H1 (cell line): ENCODE data around the gene SLC25A4. TPM values are rescaled to one million over a fixed set of nuclear protein-coding genes. Genes with fewer than 3 reads are reported as not detected.

Experiments
- CBX5 ChIP-seq: fragments of 300-800, 300-1000 bp; sonication (generic); IDR thresholded peaks from 2 replicates; pipeline ENCODE4 v1.7.1; 2016; ENCODE audit warnings: antibody characterized with exemption, low read length, low read depth
- PHF8 ChIP-seq: fragments of 200-600 bp; sonication (generic); conservative IDR thresholded peaks from 2 replicates; pipeline ENCODE4 v1.7.1; 2012; ENCODE audit warnings: low read depth, mild to moderate bottlenecking, inconsistent platforms, low read length, moderate library complexity
- POLR2A ChIP-seq, 2 experiments: IDR thresholded peaks; 1 replicate in 1 of 2; 2 replicates in 1 of 2; pipeline ENCODE4 v1.6.1; 2011; ENCODE audit warnings: low read depth in 2 of 2, low read length in 2 of 2, mild to moderate bottlenecking in 2 of 2; ENCODE audit errors: control extremely low read depth in 1 of 2
- SIRT6 ChIP-seq: IDR thresholded peaks from one replicate; pipeline ENCODE4 v1.7.1; 2012; ENCODE audit warnings: low read length, inconsistent platforms
- polyA plus RNA-seq, 7 experiments: library from polyadenylated mRNA; depleted of rRNA in 3 of 7; stranded (reverse) in 5 of 7; unstranded in 2 of 7; fragments of >200 nt in 5 of 7; fragments of 200-250 nt in 2 of 7; gene quantifications; 1 replicate in 5 of 7; 2 replicates in 1 of 7; 4 replicates in 1 of 7; pipeline versions ENCODE4 v1.2.1 to v1.2.3, GENCODE V29; 2011 to 2013; ENCODE audit warnings: missing spikeins in 2 of 7, mixed read lengths in 2 of 7
- total RNA-seq: library from RNA; stranded (reverse); fragmentation: NEBNext Ultra II Directional; extraction: Animal tissue kit (Norgen Biotek cat#: 25700); gene quantifications from 2 replicates; pipeline ENCODE4 v1.2.1, GENCODE V29; 2021
- TF ChIP-seq, protein P1 (sequence below), 3 experiments: IDR thresholded peaks; 1 replicate in 2 of 3; 2 replicates in 1 of 3; pipeline versions ENCODE4 v1.5.1 to v1.6.1; 2011; ENCODE audit warnings: low read length in 3 of 3, mild to moderate bottlenecking in 3 of 3, inconsistent platforms in 2 of 3, low read depth in 1 of 3, moderate library complexity in 1 of 3; ENCODE audit not compliant: insufficient read depth in 1 of 3; ENCODE audit errors: control extremely low read depth in 1 of 3

Gene SLC25A4
- total and polyA plus RNA-seq, 2 of the 8 experiments (the other 6 are each of a cell fraction or from before 2014, with no cell fraction given): 41.3 to 42.0 TPM

DNA sequence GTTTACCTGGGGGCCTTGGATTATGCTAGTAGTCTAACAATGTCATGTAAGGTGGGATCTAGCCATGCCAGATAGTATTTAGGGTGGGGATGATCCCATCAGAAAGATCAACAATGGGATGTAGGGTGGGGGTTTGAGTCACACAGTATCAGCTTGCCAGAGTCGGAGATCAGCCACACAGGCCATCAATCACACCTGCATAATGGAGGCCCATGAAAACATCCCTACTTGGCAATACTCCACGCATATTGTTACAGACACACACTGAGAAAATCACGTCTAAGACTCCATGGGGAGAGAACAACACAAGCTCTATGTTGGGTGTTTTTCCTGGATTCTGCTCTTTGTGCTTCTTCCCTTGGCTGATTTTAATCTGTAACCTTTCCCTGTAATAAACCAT, 49.5 kb upstream of the SLC25A4 start (continued):
- TF ChIP-seq, protein P1, sequence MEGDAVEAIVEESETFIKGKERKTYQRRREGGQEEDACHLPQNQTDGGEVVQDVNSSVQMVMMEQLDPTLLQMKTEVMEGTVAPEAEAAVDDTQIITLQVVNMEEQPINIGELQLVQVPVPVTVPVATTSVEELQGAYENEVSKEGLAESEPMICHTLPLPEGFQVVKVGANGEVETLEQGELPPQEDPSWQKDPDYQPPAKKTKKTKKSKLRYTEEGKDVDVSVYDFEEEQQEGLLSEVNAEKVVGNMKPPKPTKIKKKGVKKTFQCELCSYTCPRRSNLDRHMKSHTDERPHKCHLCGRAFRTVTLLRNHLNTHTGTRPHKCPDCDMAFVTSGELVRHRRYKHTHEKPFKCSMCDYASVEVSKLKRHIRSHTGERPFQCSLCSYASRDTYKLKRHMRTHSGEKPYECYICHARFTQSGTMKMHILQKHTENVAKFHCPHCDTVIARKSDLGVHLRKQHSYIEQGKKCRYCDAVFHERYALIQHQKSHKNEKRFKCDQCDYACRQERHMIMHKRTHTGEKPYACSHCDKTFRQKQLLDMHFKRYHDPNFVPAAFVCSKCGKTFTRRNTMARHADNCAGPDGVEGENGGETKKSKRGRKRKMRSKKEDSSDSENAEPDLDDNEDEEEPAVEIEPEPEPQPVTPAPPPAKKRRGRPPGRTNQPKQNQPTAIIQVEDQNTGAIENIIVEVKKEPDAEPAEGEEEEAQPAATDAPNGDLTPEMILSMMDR (IDR thresholded peaks at IDR 0.05; ENCODE audit: control extremely low read depth in 1 of 3, insufficient read depth in 1 of 3, low read depth in 1 of 3, low read length in 3 of 3): no peak
- TF ChIP-seq SIRT6: no peak
- TF ChIP-seq PHF8: no peak
- no peak for TF ChIP-seq CBX5
- TF ChIP-seq POLR2A (IDR thresholded peaks at IDR 0.05; ENCODE audit: control extremely low read depth in 1 of 2, low read depth in 2 of 2, low read length in 2 of 2): no peak
